A673 (cell line): ENCODE results near the gene SLIT3. TPM values are rescaled to one million over a fixed set of nuclear protein-coding genes. Genes with fewer than 3 reads are reported as not detected.

Source experiments
- BruUV-seq: library from RNA; stranded (reverse); fragments of 400-500 nt; replicated peaks from 2 replicates; lab custom pipeline; 2021; lab: Mats Ljungman, UMichigan
- CTCF ChIA-PET: fragments of 300-600 bp; sonication (Branson Sonifier 250); formaldehyde crosslinking; loops from one replicate; lab custom pipeline; 2022; ENCODE audit warnings: antibody characterized with exemption; lab: Charles Lee
- POLR2A ChIA-PET: fragments of 300-600 bp; sonication (Branson Sonifier 250); formaldehyde crosslinking; loops from one replicate; lab custom pipeline; 2022; ENCODE audit warnings: antibody characterized with exemption; ENCODE audit not compliant: low non-redundant PET; lab: Charles Lee
- DNase-seq: peaks from one replicate; pipeline ENCODE4 v3.0.0-alpha.2; 2015; ENCODE audit warnings: low spot score
- H3K27ac ChIP-seq: fragments of 200-600 bp; sonication (generic); 2 replicates; pipeline ENCODE4 v1.5.1; 2016; ENCODE audit warnings: mixed run types, low read depth, mild to moderate bottlenecking, mixed read lengths, antibody characterized with exemption, low read length; ENCODE audit not compliant: poor library complexity, severe bottlenecking
- H3K27me3 ChIP-seq: fragments of 200-600 bp; sonication (generic); replicated peaks from 2 replicates; pipeline ENCODE4 v1.6.1; 2017; ENCODE audit warnings: mixed run types, low read depth, mild to moderate bottlenecking, mixed read lengths, antibody characterized with exemption, low read length; ENCODE audit not compliant: insufficient read depth, poor library complexity
- H3K36me3 ChIP-seq: fragments of 200-600 bp; sonication (generic); 2 replicates; pipeline ENCODE4 v1.6.1; 2016; ENCODE audit warnings: mixed run types, mild to moderate bottlenecking, mixed read lengths, antibody characterized with exemption, low read length; ENCODE audit not compliant: insufficient read depth, poor library complexity, severe bottlenecking
- H3K4me1 ChIP-seq: fragments of 200-600 bp; sonication (generic); 2 replicates; pipeline ENCODE4 v1.6.1; 2017; ENCODE audit warnings: mixed run types, mild to moderate bottlenecking, mixed read lengths, antibody characterized with exemption, low read length; ENCODE audit not compliant: insufficient read depth, poor library complexity, severe bottlenecking
- H3K4me3 ChIP-seq: fragments of 200-600 bp; sonication (generic); 2 replicates; pipeline ENCODE4 v1.5.1; 2016; ENCODE audit warnings: low read depth, mixed run types, mild to moderate bottlenecking, mixed read lengths, low read length; ENCODE audit not compliant: poor library complexity, severe bottlenecking
- H3K9me3 ChIP-seq: fragments of 200-600 bp; sonication (generic); 2 replicates; pipeline ENCODE4 v1.6.1; 2016; ENCODE audit warnings: mixed run types, low read depth, mild to moderate bottlenecking, mixed read lengths, antibody characterized with exemption, low read length; ENCODE audit not compliant: poor library complexity, severe bottlenecking
- EZH2 ChIP-seq: fragments of 200-600 bp; sonication (generic); IDR thresholded peaks from 2 replicates; pipeline ENCODE4 v1.6.1; 2017; ENCODE audit warnings: borderline replicate concordance, low read depth, mild to moderate bottlenecking, mixed read lengths, antibody characterized with exemption, low read length; ENCODE audit not compliant: poor library complexity, severe bottlenecking
- intact Hi-C: fragments of 100-400 bp; cut with micrococcal nuclease; formaldehyde crosslinking; loops from one replicate; pipeline ENCODE4 v1.10.0; 2022; ENCODE audit not compliant: unreplicated experiment
- total RNA-seq: library from RNA; stranded (reverse); gene quantifications from 2 replicates; pipeline ENCODE4 v1.2.3, GENCODE V29; 2021
- TF ChIP-seq, protein P1 (sequence below): fragments of 300-800, 200-600 bp; sonication (generic); conservative IDR thresholded peaks from 2 replicates; pipeline ENCODE4 v1.5.1; 2017; ENCODE audit warnings: low read depth, mild to moderate bottlenecking, antibody characterized with exemption, low read length, moderate library complexity, mixed read lengths

Gene SLIT3
- total RNA-seq, 1 experiment from 2014 or later = not detected

DNA sequence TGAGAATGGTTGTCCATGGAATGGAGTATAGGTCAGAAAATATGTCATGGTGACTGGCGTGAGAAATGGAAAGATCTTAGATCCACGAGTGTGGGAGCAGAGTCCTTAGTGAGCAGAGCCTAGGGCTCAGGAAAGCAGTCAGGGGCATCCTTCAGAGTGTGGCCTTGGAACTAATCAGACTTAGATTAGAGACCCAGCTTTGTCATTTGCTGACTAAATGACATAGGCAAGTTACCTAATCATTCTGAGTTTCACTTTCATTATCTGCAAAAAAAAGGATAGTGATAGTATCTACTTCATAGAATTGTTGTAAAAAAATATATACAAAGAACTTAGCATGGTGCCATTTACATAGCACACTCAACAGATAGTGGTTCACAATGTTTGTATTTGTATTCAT lies 24.3 kb upstream of the SLIT3 start:
- TF ChIP-seq EZH2 = no peak
- no peak overlapping the region for H3K4me3 ChIP-seq
- no peak overlapping the region for H3K27ac ChIP-seq
- intact Hi-C loops = no loop called here
- POLR2A ChIA-PET = no interaction called here
- CTCF ChIA-PET = no interaction called here
- H3K27me3 ChIP-seq = peaks cover 51% of the 10 kb centered on the region
- H3K4me1 ChIP-seq = no peaks in the 10 kb centered on the region
- H3K36me3 ChIP-seq = no peaks in the 10 kb centered on the region
- H3K9me3 ChIP-seq = no peaks in the 10 kb centered on the region
- no peak for DNase-seq
- BruUV-seq = no TSS peak

DNA sequence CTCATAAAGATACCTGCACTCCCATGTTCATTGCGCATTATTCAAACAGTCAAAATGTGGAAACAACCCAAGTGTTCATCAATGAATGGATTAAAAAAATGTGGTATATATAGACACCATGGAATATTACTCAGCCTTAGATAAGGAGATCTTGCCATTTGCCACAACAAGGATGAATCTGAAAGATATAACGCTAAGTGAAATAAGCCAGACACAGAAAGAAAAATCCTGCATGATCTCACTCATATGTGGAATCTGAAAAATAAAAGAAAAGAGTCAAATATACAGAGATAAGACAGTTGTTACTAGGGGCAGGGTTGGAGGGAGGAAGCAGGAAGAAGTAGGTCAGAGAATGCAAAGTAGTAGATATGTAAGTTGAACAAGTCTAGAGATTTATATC lies 17.6 kb upstream of the SLIT3 start:
- ChIA-PET POLR2A (no interaction called here), CTCF (no interaction called here)
- peaks cover 42% of the 10 kb centered on the region for H3K27me3 ChIP-seq

DNA sequence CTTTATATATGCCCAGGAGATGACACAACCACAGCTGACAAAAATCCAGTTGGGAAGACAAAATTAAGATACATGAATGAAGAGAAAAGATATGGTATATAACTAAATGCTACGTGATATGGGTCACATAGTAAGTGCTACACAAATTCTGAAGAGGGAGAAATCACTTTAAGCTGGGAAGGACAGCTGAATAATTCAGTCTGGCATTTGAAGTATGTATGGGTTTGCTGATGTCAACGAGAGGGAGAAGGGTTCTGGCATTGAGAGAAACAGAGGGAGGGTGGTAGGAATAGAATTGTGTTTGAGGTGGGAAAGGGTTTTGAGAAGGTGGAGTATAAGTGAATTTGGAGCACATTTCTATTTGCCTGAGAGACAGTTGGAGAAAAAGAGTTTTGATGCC lies 6.7 kb upstream of the SLIT3 start:
- Histone ChIP-seq H3K4me1 (no peaks in the 10 kb centered on the region), H3K27me3 (peaks cover 48% of the 10 kb centered on the region), H3K4me3 (no peak overlapping the region), H3K27ac (no peak overlapping the region), H3K9me3 (no peaks in the 10 kb centered on the region), H3K36me3 (no peaks in the 10 kb centered on the region)
- no peak for DNase-seq
- ChIA-PET POLR2A (no interaction called here), CTCF (no interaction called here)
- TF ChIP-seq EZH2 = no peak
- TF ChIP-seq, protein P1, sequence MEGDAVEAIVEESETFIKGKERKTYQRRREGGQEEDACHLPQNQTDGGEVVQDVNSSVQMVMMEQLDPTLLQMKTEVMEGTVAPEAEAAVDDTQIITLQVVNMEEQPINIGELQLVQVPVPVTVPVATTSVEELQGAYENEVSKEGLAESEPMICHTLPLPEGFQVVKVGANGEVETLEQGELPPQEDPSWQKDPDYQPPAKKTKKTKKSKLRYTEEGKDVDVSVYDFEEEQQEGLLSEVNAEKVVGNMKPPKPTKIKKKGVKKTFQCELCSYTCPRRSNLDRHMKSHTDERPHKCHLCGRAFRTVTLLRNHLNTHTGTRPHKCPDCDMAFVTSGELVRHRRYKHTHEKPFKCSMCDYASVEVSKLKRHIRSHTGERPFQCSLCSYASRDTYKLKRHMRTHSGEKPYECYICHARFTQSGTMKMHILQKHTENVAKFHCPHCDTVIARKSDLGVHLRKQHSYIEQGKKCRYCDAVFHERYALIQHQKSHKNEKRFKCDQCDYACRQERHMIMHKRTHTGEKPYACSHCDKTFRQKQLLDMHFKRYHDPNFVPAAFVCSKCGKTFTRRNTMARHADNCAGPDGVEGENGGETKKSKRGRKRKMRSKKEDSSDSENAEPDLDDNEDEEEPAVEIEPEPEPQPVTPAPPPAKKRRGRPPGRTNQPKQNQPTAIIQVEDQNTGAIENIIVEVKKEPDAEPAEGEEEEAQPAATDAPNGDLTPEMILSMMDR = no peak
- BruUV-seq = no TSS peak
- intact Hi-C loops = loop anchor here (10.0 kb wide), 1 partner anchor 603 kb away; no protein-coding TSS in a partner anchor

More for the DNA sequence above, 17.6 kb upstream of the SLIT3 start:
- no TSS peak for BruUV-seq
- DNase-seq = no peak
- intact Hi-C loops = no loop called here
- TF ChIP-seq, protein P1 = no peak
- no peak for TF ChIP-seq EZH2
- H3K36me3 ChIP-seq = no peaks in the 10 kb centered on the region
- no peak overlapping the region for H3K27ac ChIP-seq
- H3K4me3 ChIP-seq = no peak overlapping the region
- no peaks in the 10 kb centered on the region for H3K9me3 ChIP-seq
- no peaks in the 10 kb centered on the region for H3K4me1 ChIP-seq

DNA sequence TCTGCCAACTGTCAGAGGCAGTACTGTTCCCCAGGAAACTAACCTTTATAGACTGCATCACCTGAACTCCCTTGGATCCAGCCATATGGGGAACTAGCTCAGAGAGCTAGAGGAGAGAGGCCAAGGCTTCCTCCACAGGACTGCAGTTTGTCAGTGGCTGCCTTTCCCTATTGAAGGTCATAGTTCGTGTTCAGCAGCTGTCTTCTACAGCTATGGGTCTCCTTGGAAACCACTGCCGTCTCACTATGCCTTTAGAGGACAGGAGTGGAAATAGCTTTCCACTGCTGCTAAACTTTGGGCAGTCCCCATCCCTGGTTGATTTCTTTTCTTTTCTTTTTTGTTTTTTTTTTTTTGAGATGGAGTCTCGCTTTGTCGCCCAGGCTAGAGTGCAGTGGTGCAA lies 4.4 kb upstream of the SLIT3 start:
- no peaks in the 10 kb centered on the region for H3K9me3 ChIP-seq
- CTCF ChIA-PET = no interaction called here
- no peaks in the 10 kb centered on the region for H3K36me3 ChIP-seq
- no peak overlapping the region for H3K4me3 ChIP-seq
- DNase-seq = no peak
- H3K27ac ChIP-seq = no peak overlapping the region
- POLR2A ChIA-PET = no interaction called here
- intact Hi-C loops = loop anchor here (10.0 kb wide), 1 partner anchor 601 kb away; no protein-coding TSS in a partner anchor
- no peak for TF ChIP-seq EZH2
- TF ChIP-seq, protein P1 = no peak
- H3K27me3 ChIP-seq = peaks cover 66% of the 10 kb centered on the region
- no TSS peak for BruUV-seq
- H3K4me1 ChIP-seq = no peaks in the 10 kb centered on the region
